SW 1271 (cell line): Measurements from ENCODE around the gene ZNF598.
"Not testable (repeated sequence)": the region's sequence is repeated elsewhere in the genome, so short reads cannot be mapped to it uniquely, and the experiment has no call there.

Experiments used
- DNase-seq, 2 experiments: peaks; one replicate each; lab custom pipeline; 2025; lab: John Stamatoyannopoulos, UW

ZNF598 gene

GRCh38 chr16:1958143-1958491 is 51.5 kb downstream of the ZNF598 start:
- DNase-seq = not testable (repeated sequence)

- DNase-seq = not testable (repeated sequence)
Observed at GRCh38 chr16:1957434-1958142, 52.0 kb downstream of the ZNF598 start.

GRCh38 chr16:1953734-1954133 is 55.9 kb downstream of the ZNF598 start:
- no peak for DNase-seq

GRCh38 chr16:1950559-1950958 is 59.1 kb downstream of the ZNF598 start:
- DNase-seq = no peak

GRCh38 chr16:1950047-1950446 is 59.6 kb downstream of the ZNF598 start:
- no peak for DNase-seq

- no peak for DNase-seq
Observed at GRCh38 chr16:1949507-1949906, 60.1 kb downstream of the ZNF598 start.
